GM23338 (cell line): ENCODE data around the gene LRMDA.

ENCODE experiments used
- CREB1 ChIP-seq: fragments of 250-450 bp; sonication (Bioruptor Pico); IDR thresholded peaks from 2 replicates; pipeline ENCODE4 v1.5.0; 2020; ENCODE audit warnings: low read depth, mild to moderate bottlenecking, moderate library complexity
- EZH2 ChIP-seq: fragments of 200-600 bp; sonication (generic); IDR thresholded peaks from one replicate; pipeline ENCODE4 v1.8.0; 2017; ENCODE audit warnings: antibody characterized with exemption, mild to moderate bottlenecking, low read depth; ENCODE audit not compliant: unreplicated experiment
- EZH2phosphoT487 ChIP-seq: fragments of 200-600 bp; sonication (generic); IDR thresholded peaks from one replicate; pipeline ENCODE4 v1.8.1; 2018; ENCODE audit warnings: antibody characterized with exemption; ENCODE audit not compliant: unreplicated experiment
- JUNB ChIP-seq: IDR thresholded peaks from one replicate; pipeline ENCODE4 v1.6.1; 2016; ENCODE audit warnings: antibody characterized with exemption; ENCODE audit not compliant: unreplicated experiment
- POLR2AphosphoS5 ChIP-seq: IDR thresholded peaks from 2 replicates; pipeline ENCODE4 v1.6.1; 2016; ENCODE audit warnings: antibody characterized with exemption, low read depth
- TF ChIP-seq, protein P1 (sequence below), 2 experiments: fragments of 200-600 bp in 1 of 2; sonication (generic) in 1 of 2; conservative IDR thresholded peaks; 2 replicates each; pipeline versions ENCODE4 v1.5.1 to v1.6.1; 2016 to 2017; ENCODE audit warnings: antibody characterized with exemption in 2 of 2, low read depth in 2 of 2, mild to moderate bottlenecking in 2 of 2, moderate library complexity in 1 of 2
- TF ChIP-seq, protein P2 (sequence below): IDR thresholded peaks from 2 replicates; pipeline ENCODE4 v1.6.1; 2016; ENCODE audit warnings: antibody characterized with exemption

DNA sequence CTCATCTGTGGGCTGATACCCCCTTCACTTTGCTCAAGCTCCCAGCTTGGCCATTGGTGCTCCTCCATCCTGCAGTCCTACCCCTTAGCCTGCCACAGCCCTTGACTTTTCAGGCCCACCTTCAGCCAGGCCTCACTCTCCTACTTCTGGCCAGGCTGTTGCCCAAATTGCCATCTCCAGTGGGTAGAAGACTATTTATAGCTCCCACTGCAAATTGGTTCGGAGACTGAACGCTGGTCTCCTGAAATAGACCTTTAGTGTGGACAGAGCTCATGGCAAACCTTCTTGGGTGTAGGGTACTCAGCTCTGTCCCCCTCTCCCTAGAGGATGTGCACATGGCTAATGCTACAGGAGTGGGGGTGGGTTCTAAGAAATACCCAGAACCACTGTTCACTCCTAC, 697.8 kb downstream of the LRMDA start:
- TF ChIP-seq, protein P1, sequence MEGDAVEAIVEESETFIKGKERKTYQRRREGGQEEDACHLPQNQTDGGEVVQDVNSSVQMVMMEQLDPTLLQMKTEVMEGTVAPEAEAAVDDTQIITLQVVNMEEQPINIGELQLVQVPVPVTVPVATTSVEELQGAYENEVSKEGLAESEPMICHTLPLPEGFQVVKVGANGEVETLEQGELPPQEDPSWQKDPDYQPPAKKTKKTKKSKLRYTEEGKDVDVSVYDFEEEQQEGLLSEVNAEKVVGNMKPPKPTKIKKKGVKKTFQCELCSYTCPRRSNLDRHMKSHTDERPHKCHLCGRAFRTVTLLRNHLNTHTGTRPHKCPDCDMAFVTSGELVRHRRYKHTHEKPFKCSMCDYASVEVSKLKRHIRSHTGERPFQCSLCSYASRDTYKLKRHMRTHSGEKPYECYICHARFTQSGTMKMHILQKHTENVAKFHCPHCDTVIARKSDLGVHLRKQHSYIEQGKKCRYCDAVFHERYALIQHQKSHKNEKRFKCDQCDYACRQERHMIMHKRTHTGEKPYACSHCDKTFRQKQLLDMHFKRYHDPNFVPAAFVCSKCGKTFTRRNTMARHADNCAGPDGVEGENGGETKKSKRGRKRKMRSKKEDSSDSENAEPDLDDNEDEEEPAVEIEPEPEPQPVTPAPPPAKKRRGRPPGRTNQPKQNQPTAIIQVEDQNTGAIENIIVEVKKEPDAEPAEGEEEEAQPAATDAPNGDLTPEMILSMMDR (conservative IDR thresholded peaks at IDR 0.05; ENCODE audit: low read depth in 2 of 2), result no peak
- TF ChIP-seq JUNB (no peak), EZH2phosphoT487 (no peak), POLR2AphosphoS5 (no peak), CREB1 (CRISPR knock-in tag) (no peak), EZH2 (no peak)
- TF ChIP-seq, protein P2, sequence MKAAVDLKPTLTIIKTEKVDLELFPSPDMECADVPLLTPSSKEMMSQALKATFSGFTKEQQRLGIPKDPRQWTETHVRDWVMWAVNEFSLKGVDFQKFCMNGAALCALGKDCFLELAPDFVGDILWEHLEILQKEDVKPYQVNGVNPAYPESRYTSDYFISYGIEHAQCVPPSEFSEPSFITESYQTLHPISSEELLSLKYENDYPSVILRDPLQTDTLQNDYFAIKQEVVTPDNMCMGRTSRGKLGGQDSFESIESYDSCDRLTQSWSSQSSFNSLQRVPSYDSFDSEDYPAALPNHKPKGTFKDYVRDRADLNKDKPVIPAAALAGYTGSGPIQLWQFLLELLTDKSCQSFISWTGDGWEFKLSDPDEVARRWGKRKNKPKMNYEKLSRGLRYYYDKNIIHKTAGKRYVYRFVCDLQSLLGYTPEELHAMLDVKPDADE, result no peak
